Measurements from ENCODE around the gene CUBN. TPM values are rescaled to one million over a fixed set of nuclear protein-coding genes. Genes with fewer than 3 reads are reported as not detected.

The CUBN gene
- polyA plus RNA-seq, 2 of the 4 experiments (the other 2 are of a cell fraction), result 0.08 to 0.28 TPM

GRCh38 chr10:16856092-16856491, 273.5 kb downstream of the CUBN start (continued):
- TF ChIP-seq REST (IDR thresholded peaks at IDR 0.05) (no peak), PHF8 (IDR thresholded peaks at IDR 0.05; ENCODE audit: borderline replicate concordance, low read depth) (no peak), HES2 (IDR thresholded peaks at IDR 0.05) (no peak), NFE2L2 (conservative IDR thresholded peaks at IDR 0.05; ENCODE audit: low read length) (no peak)

GRCh38 chr10:16854623-16855022, 275.0 kb downstream of the CUBN start:
- no peak overlapping the region for H3K27ac ChIP-seq
- peak in 1 of 2 experiments; percentile 12 for DNase-seq (ENCODE audit: low read depth in 1 of 2, low spot score in 1 of 2)
- ChIA-PET CTCF (interaction anchor here (0.7 to 1.9 kb wide), 4 partner anchors 10 to 376 kb away, joined by 3 to 4 read pairs (median 3); partner anchors contain the start of gene VIM), POLR2A (no interaction called here)
- H3K4me1 ChIP-seq, result no peaks in the 10 kb centered on the region
- no peak overlapping the region for H3K4me2 ChIP-seq
- no peak overlapping the region for H3K4me3 ChIP-seq
- no peak for FAIRE-seq
- ATAC-seq, result no peak
- TF ChIP-seq ZSCAN20 (CRISPR knock-in tag; IDR thresholded peaks at IDR 0.05) (no peak), KDM5A (IDR thresholded peaks at IDR 0.05) (no peak), MAZ (IDR thresholded peaks at IDR 0.05; ENCODE audit: borderline replicate concordance, low read depth, low read length) (no peak)
- H3K9me3 ChIP-seq, result no peaks in the 10 kb centered on the region

GRCh38 chr10:16853809-16854208, 275.8 kb downstream of the CUBN start:
- FAIRE-seq (no peak), ATAC-seq (no peak), DNase-seq (ENCODE audit: low read depth in 1 of 2, low spot score in 1 of 2) (no peak)
- POLR2A ChIA-PET, result no interaction called here
- 66% methylated on average over 4 of the region's 4 CpGs for WGBS (ENCODE audit: missing lambda C conversion rate)
- Histone ChIP-seq H3K27ac (no peak overlapping the region), H3K4me2 (no peak overlapping the region), H3K4me1 (no peaks in the 10 kb centered on the region), H3K9me3 (no peaks in the 10 kb centered on the region), H3K4me3 (no peak overlapping the region)
- CTCF ChIA-PET, result interaction anchor here (0.7 to 2.1 kb wide), 11 partner anchors 9 to 403 kb away, joined by 3 to 13 read pairs (median 5); no protein-coding TSS in a partner anchor
- TF ChIP-seq USF2 (IDR thresholded peaks at IDR 0.05) (no peak), BCL3 (IDR thresholded peaks at IDR 0.05) (no peak), CBX8 (IDR thresholded peaks at IDR 0.05) (no peak), JUNB (IDR thresholded peaks at IDR 0.05) (no peak), FOSL2 (IDR thresholded peaks at IDR 0.05) (no peak), FOSL2 (CRISPR knock-in tag; IDR thresholded peaks at IDR 0.05) (no peak), ZFP36 (IDR thresholded peaks at IDR 0.05; ENCODE audit: borderline replicate concordance, partially characterized antibody) (no peak), HES2 (IDR thresholded peaks at IDR 0.05) (no peak), ATOH8 (CRISPR knock-in tag; IDR thresholded peaks at IDR 0.05; ENCODE audit: low read depth) (no peak), MAX (IDR thresholded peaks at IDR 0.05) (no peak), TFCP2L1 (CRISPR knock-in tag; IDR thresholded peaks at IDR 0.05) (no peak), JUN (IDR thresholded peaks at IDR 0.05) (no peak), HOXA7 (CRISPR knock-in tag; IDR thresholded peaks at IDR 0.05) (no peak), KDM1A (IDR thresholded peaks at IDR 0.05; ENCODE audit: low read depth) (no peak), FOSB (CRISPR knock-in tag; IDR thresholded peaks at IDR 0.05) (no peak)
